Suppressor macrophage (primary cell): ENCODE data around the gene ROR1.
"Not testable (repeated sequence)": the region's sequence is repeated elsewhere in the genome, so short reads cannot be mapped to it uniquely, and the experiment has no call there.

ENCODE experiments used
- DNase-seq, 4 experiments: peaks; one replicate each; pipeline ENCODE4 v3.0.0-alpha.2; 2020 to 2022

ROR1 gene

GRCh38 chr1:64194168-64195080, 420.6 kb downstream of the ROR1 start:
- DNase-seq = peak in 2 of 4 experiments; percentile 40 to 49

- no peak for DNase-seq
Measured at GRCh38 chr1:64195081-64195395, 421.2 kb downstream of the ROR1 start.

- DNase-seq = no peak
Measured at GRCh38 chr1:64196074-64196870, 422.5 kb downstream of the ROR1 start.

- no peak for DNase-seq
Measured at GRCh38 chr1:64197076-64197475, 423.3 kb downstream of the ROR1 start.

GRCh38 chr1:64199154-64199553, 425.3 kb downstream of the ROR1 start:
- peak in 3 of 4 experiments; percentile 14 to 51 (median 35) for DNase-seq

- DNase-seq = no peak
Measured at GRCh38 chr1:64200064-64200463, 426.2 kb downstream of the ROR1 start.

- no peak for DNase-seq
Measured at GRCh38 chr1:64203420-64203819, 429.6 kb downstream of the ROR1 start, which contains the start of gene UBE2U. Gene UBE2U (plus strand): TSS chr1:64203623. CDS start chr1:64204051, 428 bp downstream.

- DNase-seq = no peak
Measured at GRCh38 chr1:64209221-64209620, 435.4 kb downstream of the ROR1 start.

GRCh38 chr1:64212031-64212430, 438.2 kb downstream of the ROR1 start:
- DNase-seq = no peak

GRCh38 chr1:64215576-64215975, 441.8 kb downstream of the ROR1 start:
- no peak for DNase-seq

GRCh38 chr1:64220241-64220640, 446.4 kb downstream of the ROR1 start:
- no peak for DNase-seq

- DNase-seq = peak in 1 of 4 experiments; percentile 13
Measured at GRCh38 chr1:64223329-64224151, 449.7 kb downstream of the ROR1 start.

- DNase-seq = not testable (repeated sequence)
Measured at GRCh38 chr1:64224236-64224635, 450.4 kb downstream of the ROR1 start.

- no peak for DNase-seq
Measured at GRCh38 chr1:64228167-64228957, 454.5 kb downstream of the ROR1 start.

GRCh38 chr1:64229307-64229706, 455.5 kb downstream of the ROR1 start:
- no peak for DNase-seq
